Transverse colon (tissue), 4 donors: ENCODE results near the gene DCLK3. TPM values are rescaled to one million over a fixed set of nuclear protein-coding genes. Genes with fewer than 3 reads are reported as not detected.

Experiments
- DNase-seq: peaks from one replicate; pipeline ENCODE4 v3.0.0-alpha.2; 2019
- H3K27ac ChIP-seq, 4 donors: fragments of 200-600 bp; sonication (generic); 2 replicates each; pipeline ENCODE4 v1.5.1; 2016 to 2018; ENCODE audit warnings: inconsistent platforms in 4 of 4
- H3K27me3 ChIP-seq: fragments of 200-600 bp; sonication (generic); 2 replicates; pipeline ENCODE4 v1.5.1; 2017; ENCODE audit warnings: inconsistent platforms
- H3K36me3 ChIP-seq, 4 donors: fragments of 200-600 bp; sonication (generic); 2 replicates each; pipeline ENCODE4 v1.5.1; 2017 to 2019; ENCODE audit warnings: inconsistent platforms in 4 of 4
- H3K4me1 ChIP-seq, 4 donors: fragments of 200-600 bp; sonication (generic); 2 replicates each; pipeline ENCODE4 v1.5.1; 2017 to 2020; ENCODE audit warnings: inconsistent platforms in 4 of 4
- H3K4me3 ChIP-seq, 4 donors: fragments of 200-600 bp; sonication (generic); 1 replicate in 1 of 4; 2 replicates in 3 of 4; pipeline versions ENCODE4 v1.5.1 to v1.6.1; 2017 to 2019; ENCODE audit warnings: inconsistent platforms in 4 of 4
- H3K9me3 ChIP-seq, 2 donors: fragments of 200-600 bp; sonication (generic); 2 replicates each; pipeline ENCODE4 v1.5.1; 2017 to 2019; ENCODE audit warnings: inconsistent platforms in 2 of 2
- EP300 ChIP-seq: sonication (generic); formaldehyde crosslinking; IDR thresholded peaks from one replicate; pipeline ENCODE4 v1.6.1; 2017; ENCODE audit warnings: antibody characterized with exemption, low read depth
- POLR2A ChIP-seq: fragments of 450-650 bp; IDR thresholded peaks from one replicate; pipeline ENCODE4 v1.6.1; 2016; ENCODE audit warnings: antibody characterized with exemption, mild to moderate bottlenecking, moderate library complexity
- POLR2AphosphoS5 ChIP-seq, 3 donors: sonication (generic); formaldehyde crosslinking; IDR thresholded peaks; one replicate each; pipeline ENCODE4 v1.6.1; 2016; ENCODE audit warnings: antibody characterized with exemption in 3 of 3
- WGBS, 2 donors: methylation state at CpG; one replicate each; pipeline ENCODE4 v1.1.5; 2018; ENCODE audit warnings: low coverage in 1 of 2; 5-methylcytosine and 5-hydroxymethylcytosine counted together
- in situ Hi-C, 4 donors: fragments of 200-750 bp; cut with MboI; loops; one replicate each; pipeline versions ENCODE4 v1.15.0 to v1.15.1; 2017; ENCODE audit warnings: low sequenced_read_pairs in 3 of 4, low pct_ligation_motif_present in 1 of 4, low pct_unique_long_range_greater_than_20kb in 1 of 4
- intact Hi-C: fragments of 100-400 bp; cut with DNase I; formaldehyde crosslinking; loops from one replicate; pipeline ENCODE4 v1.15.1; 2023; ENCODE audit warnings: low total_unique reads
- total RNA-seq, 4 donors: library from RNA; depleted of rRNA; stranded (reverse); fragments of >200 nt; gene quantifications; one replicate each; pipeline ENCODE4 v1.1.0, GENCODE V29; 2016
- TF ChIP-seq, protein P1 (sequence below), 5 experiments: fragments of 200-600 bp in 3 of 5; fragments of 450-650 bp in 2 of 5; sonication (generic) in 3 of 5; IDR thresholded peaks; 1 replicate in 2 of 5; 2 replicates in 3 of 5; pipeline ENCODE4 v1.5.1; 2016 to 2017; ENCODE audit warnings: antibody characterized with exemption in 5 of 5, inconsistent platforms in 3 of 5, mild to moderate bottlenecking in 2 of 5, moderate library complexity in 1 of 5

The DCLK3 gene
- total RNA-seq, 4 donors from 2014 or later: 0.14 TPM; not detected in 3

DNA sequence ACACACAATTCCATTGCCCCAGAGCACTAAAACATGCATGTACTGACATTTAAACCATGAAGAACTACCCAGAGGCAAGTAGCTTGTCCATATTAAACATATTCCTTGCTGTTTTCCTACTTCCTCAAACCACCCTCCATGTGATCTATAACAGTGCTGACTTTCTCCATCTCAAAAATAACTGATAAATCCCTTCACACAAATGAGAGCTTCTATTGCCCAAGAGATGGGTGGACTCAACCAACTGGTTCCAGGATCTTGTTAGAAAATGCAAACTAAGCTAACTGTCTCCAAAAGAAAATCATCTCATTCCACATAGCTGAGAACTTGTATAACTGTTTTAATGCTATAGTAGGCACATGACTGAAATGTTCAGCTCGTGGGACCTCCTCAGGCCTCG is 29.6 kb downstream of the DCLK3 start:
- Histone ChIP-seq H3K27ac (no peak overlapping the region), H3K36me3 (no peaks in the 10 kb centered on the region), H3K4me3 (no peak overlapping the region), H3K9me3 (no peaks in the 10 kb centered on the region), H3K4me1 (no peaks in the 10 kb centered on the region), H3K27me3 (no peaks in the 10 kb centered on the region)
- in situ Hi-C loops (loop anchor here (10.0 to 25.0 kb wide), 6 partner anchors 128 to 478 kb away; no protein-coding TSS in a partner anchor), intact Hi-C loops (loop anchor here (5.0 kb wide), 1 partner anchor 138 kb away; no protein-coding TSS in a partner anchor)
- TF ChIP-seq, protein P1, sequence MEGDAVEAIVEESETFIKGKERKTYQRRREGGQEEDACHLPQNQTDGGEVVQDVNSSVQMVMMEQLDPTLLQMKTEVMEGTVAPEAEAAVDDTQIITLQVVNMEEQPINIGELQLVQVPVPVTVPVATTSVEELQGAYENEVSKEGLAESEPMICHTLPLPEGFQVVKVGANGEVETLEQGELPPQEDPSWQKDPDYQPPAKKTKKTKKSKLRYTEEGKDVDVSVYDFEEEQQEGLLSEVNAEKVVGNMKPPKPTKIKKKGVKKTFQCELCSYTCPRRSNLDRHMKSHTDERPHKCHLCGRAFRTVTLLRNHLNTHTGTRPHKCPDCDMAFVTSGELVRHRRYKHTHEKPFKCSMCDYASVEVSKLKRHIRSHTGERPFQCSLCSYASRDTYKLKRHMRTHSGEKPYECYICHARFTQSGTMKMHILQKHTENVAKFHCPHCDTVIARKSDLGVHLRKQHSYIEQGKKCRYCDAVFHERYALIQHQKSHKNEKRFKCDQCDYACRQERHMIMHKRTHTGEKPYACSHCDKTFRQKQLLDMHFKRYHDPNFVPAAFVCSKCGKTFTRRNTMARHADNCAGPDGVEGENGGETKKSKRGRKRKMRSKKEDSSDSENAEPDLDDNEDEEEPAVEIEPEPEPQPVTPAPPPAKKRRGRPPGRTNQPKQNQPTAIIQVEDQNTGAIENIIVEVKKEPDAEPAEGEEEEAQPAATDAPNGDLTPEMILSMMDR (IDR thresholded peaks at IDR 0.05): no peak
- TF ChIP-seq POLR2AphosphoS5 (IDR thresholded peaks at IDR 0.05) (no peak), POLR2A (no peak), EP300 (no peak)
- DNase-seq: no peak
- 86% methylated on average over 2 of the region's 2 CpGs for WGBS, 2 donors

DNA sequence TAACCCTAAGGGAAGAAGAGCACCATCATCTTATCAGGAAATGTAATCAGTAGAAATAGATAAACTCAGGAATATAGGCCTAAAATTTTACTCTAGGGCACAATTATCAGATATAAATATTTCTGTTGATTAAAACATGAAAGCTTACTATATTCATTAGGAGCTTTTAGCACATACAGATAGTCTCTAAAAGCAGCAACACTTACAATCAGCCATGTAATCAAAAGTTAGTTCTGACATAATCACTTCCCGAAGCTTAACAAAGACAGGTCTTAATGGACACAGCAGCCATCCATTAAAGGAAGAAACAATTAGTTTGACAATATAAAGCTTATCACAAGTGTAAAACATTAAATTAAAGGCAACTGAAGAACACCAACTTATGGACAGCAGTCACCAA is 30.6 kb downstream of the DCLK3 start:
- no peaks in the 10 kb centered on the region for H3K36me3 ChIP-seq
- no peak for DNase-seq
- in situ Hi-C loops: loop anchor here (10.0 to 25.0 kb wide), 6 partner anchors 129 to 479 kb away; no protein-coding TSS in a partner anchor
- TF ChIP-seq POLR2A (no peak), EP300 (no peak), POLR2AphosphoS5 (IDR thresholded peaks at IDR 0.05) (no peak)
- TF ChIP-seq, protein P1 (IDR thresholded peaks at IDR 0.05): no peak
- intact Hi-C loops: loop anchor here (5.0 kb wide), 1 partner anchor 139 kb away; no protein-coding TSS in a partner anchor
- no peak overlapping the region for H3K27ac ChIP-seq
- WGBS, 2 donors: 63 to 81% methylated on average over 1 of the region's 1 CpG
- H3K4me3 ChIP-seq: no peak overlapping the region
- H3K27me3 ChIP-seq: no peaks in the 10 kb centered on the region
- H3K4me1 ChIP-seq: no peaks in the 10 kb centered on the region
- no peaks in the 10 kb centered on the region for H3K9me3 ChIP-seq

DNA sequence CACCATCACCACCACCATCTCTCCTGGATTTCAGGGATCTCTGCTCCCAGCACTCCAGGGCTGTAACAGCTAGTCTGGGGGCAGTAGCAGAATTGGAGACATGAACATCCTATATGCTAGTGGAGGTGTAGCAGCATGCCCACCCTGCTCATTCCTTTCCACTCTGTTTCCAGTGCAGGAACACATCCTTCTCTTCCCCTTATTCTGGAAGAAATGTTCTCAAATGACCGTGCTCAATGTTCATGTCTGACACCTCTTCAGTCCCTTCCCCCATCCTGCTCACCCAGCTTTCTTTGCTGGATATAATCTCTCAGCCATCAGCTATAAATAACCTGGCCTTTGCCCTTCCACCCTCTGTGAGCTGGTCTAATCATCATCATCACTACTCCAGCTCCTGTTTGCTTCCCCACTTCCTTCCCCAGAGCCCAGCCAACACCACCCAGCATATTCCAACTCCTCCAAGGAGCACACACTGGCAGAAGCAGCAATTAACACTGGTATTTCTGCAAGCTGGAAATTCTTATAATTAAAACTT is 31.1 kb downstream of the DCLK3 start:
- H3K27me3 ChIP-seq: no peaks in the 10 kb centered on the region
- no peaks in the 10 kb centered on the region for H3K9me3 ChIP-seq
- no peak overlapping the region for H3K4me3 ChIP-seq
- intact Hi-C loops: loop anchor here (5.0 kb wide), 1 partner anchor 139 kb away; no protein-coding TSS in a partner anchor
- H3K27ac ChIP-seq: no peak overlapping the region
- H3K36me3 ChIP-seq: no peaks in the 10 kb centered on the region
- no peak for DNase-seq
- in situ Hi-C loops: loop anchor here (10.0 to 25.0 kb wide), 6 partner anchors 129 to 479 kb away; no protein-coding TSS in a partner anchor
- 36 to 60% methylated on average over 1 of the region's 1 CpG for WGBS, 2 donors
- TF ChIP-seq POLR2AphosphoS5 (IDR thresholded peaks at IDR 0.05) (no peak), POLR2A (no peak), EP300 (no peak)
- TF ChIP-seq, protein P1 (IDR thresholded peaks at IDR 0.05): no peak
- H3K4me1 ChIP-seq: no peaks in the 10 kb centered on the region

DNA sequence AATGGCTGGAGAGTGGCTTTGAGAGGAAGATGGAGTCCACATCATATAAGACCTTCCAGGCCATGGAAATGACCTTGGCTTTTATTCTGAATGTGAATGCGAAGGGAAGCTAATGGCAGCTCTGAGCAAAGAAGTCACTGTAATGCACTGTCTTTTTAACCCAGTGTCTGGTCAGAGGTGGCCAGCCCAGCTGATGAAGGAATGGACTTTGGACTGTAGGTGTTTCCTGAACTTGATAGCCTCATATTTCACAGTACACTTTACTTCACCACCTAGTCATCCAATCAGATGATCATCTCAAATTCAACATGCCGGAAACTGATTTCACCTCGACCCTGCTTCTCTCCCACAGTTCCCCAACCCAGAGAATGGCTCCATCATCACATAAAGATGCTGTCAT is 33.4 kb downstream of the DCLK3 start:
- 45 to 75% methylated on average over 2 to 3 of the region's 3 CpGs for WGBS, 2 donors
- no peaks in the 10 kb centered on the region for H3K36me3 ChIP-seq
- H3K27ac ChIP-seq: no peak overlapping the region
- intact Hi-C loops (loop anchor here (5.0 kb wide), 1 partner anchor 141 kb away; no protein-coding TSS in a partner anchor), in situ Hi-C loops (loop anchor here (10.0 to 25.0 kb wide), 6 partner anchors 131 to 481 kb away; no protein-coding TSS in a partner anchor)
- H3K4me3 ChIP-seq: no peak overlapping the region
- no peak for TF ChIP-seq POLR2AphosphoS5 (IDR thresholded peaks at IDR 0.05)
- TF ChIP-seq, protein P1 (IDR thresholded peaks at IDR 0.05): no peak
- TF ChIP-seq EP300: no peak
- TF ChIP-seq POLR2A: no peak
- H3K27me3 ChIP-seq: no peaks in the 10 kb centered on the region
- peak; percentile 15 for DNase-seq
- no peaks in the 10 kb centered on the region for H3K4me1 ChIP-seq
- H3K9me3 ChIP-seq: no peaks in the 10 kb centered on the region
